GM06990 (cell line): Measurements from ENCODE around the gene NSMCE3.

Source experiments
- DNase-seq: peaks from one replicate; pipeline ENCODE4 v3.0.0-alpha.2; 2011; ENCODE audit not compliant: insufficient read length; ENCODE audit errors: extremely low read depth
- H3K27me3 ChIP-seq: replicated peaks from 2 replicates; pipeline ENCODE4 v1.6.0; 2011; ENCODE audit warnings: low read length; ENCODE audit not compliant: control insufficient read depth, insufficient read depth
- H3K36me3 ChIP-seq: 2 replicates; pipeline ENCODE4 v1.5.1; 2011; ENCODE audit warnings: low read length; ENCODE audit not compliant: control insufficient read depth, insufficient read depth
- H3K4me3 ChIP-seq: replicated peaks from 2 replicates; pipeline ENCODE4 v1.5.1; 2011; ENCODE audit warnings: low read depth, mild to moderate bottlenecking, control low read depth, low read length
- CTCF ChIP-seq: IDR thresholded peaks from 2 replicates; pipeline ENCODE4 v1.5.1; 2011; ENCODE audit warnings: low read length, control low read depth, mild to moderate bottlenecking, inconsistent platforms; ENCODE audit not compliant: insufficient read depth, poor library complexity, severe bottlenecking

Gene NSMCE3

GRCh38 chr15:29270169-29270955, 740 bp upstream of the NSMCE3 start:
- no peaks in the 10 kb centered on the region for H3K36me3 ChIP-seq
- peak; percentile 44 for DNase-seq
- H3K27me3 ChIP-seq = no peaks in the 10 kb centered on the region
- peak overlapping the region; percentile 65 for H3K4me3 ChIP-seq
- TF ChIP-seq CTCF = no peak

- TF ChIP-seq CTCF = no peak
- DNase-seq = no peak
- Histone ChIP-seq H3K4me3 (peak overlapping the region; percentile 70), H3K27me3 (no peaks in the 10 kb centered on the region), H3K36me3 (no peaks in the 10 kb centered on the region)
Measured at GRCh38 chr15:29268706-29269484, 727 bp downstream of the NSMCE3 start.

- no peaks in the 10 kb centered on the region for H3K36me3 ChIP-seq
- no peaks in the 10 kb centered on the region for H3K27me3 ChIP-seq
- peak overlapping the region; percentile 0 for H3K4me3 ChIP-seq
- TF ChIP-seq CTCF = no peak
- DNase-seq = no peak
Measured at GRCh38 chr15:29266052-29266582, 3.5 kb downstream of the NSMCE3 start.

- Histone ChIP-seq H3K4me3 (no peak overlapping the region), H3K36me3 (no peaks in the 10 kb centered on the region), H3K27me3 (no peaks in the 10 kb centered on the region)
- no peak for DNase-seq
- no peak for TF ChIP-seq CTCF
Measured at GRCh38 chr15:29263289-29263688, 6.3 kb downstream of the NSMCE3 start.

- TF ChIP-seq CTCF = no peak
- H3K27me3 ChIP-seq = no peaks in the 10 kb centered on the region
- no peak overlapping the region for H3K4me3 ChIP-seq
- H3K36me3 ChIP-seq = no peaks in the 10 kb centered on the region
- no peak for DNase-seq
Measured at GRCh38 chr15:29262738-29263137, 6.9 kb downstream of the NSMCE3 start.
